Ascending aorta (tissue), 2 donors: ENCODE results near the gene ADH1C. TPM values are rescaled to one million over a fixed set of nuclear protein-coding genes. Genes with fewer than 3 reads are reported as not detected.
"Not testable (repeated sequence)": the region's sequence is repeated elsewhere in the genome, so short reads cannot be mapped to it uniquely, and the experiment has no call there.

Experiments used
- DNase-seq, 2 donors: peaks; one replicate each; pipeline ENCODE4 v3.0.0-alpha.2; 2019; ENCODE audit warnings: low spot score in 2 of 2
- H3K27ac ChIP-seq, 2 donors: fragments of 200-600 bp; sonication (generic); one replicate each; pipeline ENCODE4 v1.5.1; 2016 to 2017; ENCODE audit warnings: mild to moderate bottlenecking in 1 of 2
- H3K27me3 ChIP-seq: fragments of 200-600 bp; sonication (generic); one replicate; pipeline ENCODE4 v1.5.1; 2017
- H3K36me3 ChIP-seq, 2 donors: fragments of 200-600 bp; sonication (generic); one replicate each; pipeline ENCODE4 v1.5.1; 2016
- H3K4me1 ChIP-seq, 2 donors: fragments of 200-600 bp; sonication (generic); one replicate each; pipeline ENCODE4 v1.5.1; 2016 to 2017; ENCODE audit warnings: mild to moderate bottlenecking in 1 of 2
- H3K4me3 ChIP-seq, 2 donors: fragments of 200-600 bp; sonication (generic); one replicate each; pipeline ENCODE4 v1.5.1; 2016 to 2017; ENCODE audit warnings: mild to moderate bottlenecking in 1 of 2
- H3K9me3 ChIP-seq, 2 donors: fragments of 200-600 bp; sonication (generic); one replicate each; pipeline ENCODE4 v1.5.1; 2016
- intact Hi-C: fragments of 100-400 bp; cut with DNase I; formaldehyde crosslinking; loops from one replicate; pipeline ENCODE4 v1.15.1; 2023
- total RNA-seq: library from RNA; depleted of rRNA; stranded (reverse); fragments of >200 nt; gene quantifications from one replicate; pipeline ENCODE4 v1.1.0, GENCODE V29; 2016
- TF ChIP-seq, protein P1 (sequence below), 3 experiments: fragments of 200-600 bp in 2 of 3; fragments of 450-650 bp in 1 of 3; sonication (generic) in 2 of 3; IDR thresholded peaks; one replicate each; pipeline ENCODE4 v1.5.1; 2016 to 2019; ENCODE audit warnings: antibody characterized with exemption in 3 of 3, mild to moderate bottlenecking in 1 of 3, moderate library complexity in 1 of 3

ADH1C gene
- total RNA-seq, 1 donor from 2014 or later: 4.6 TPM

DNA sequence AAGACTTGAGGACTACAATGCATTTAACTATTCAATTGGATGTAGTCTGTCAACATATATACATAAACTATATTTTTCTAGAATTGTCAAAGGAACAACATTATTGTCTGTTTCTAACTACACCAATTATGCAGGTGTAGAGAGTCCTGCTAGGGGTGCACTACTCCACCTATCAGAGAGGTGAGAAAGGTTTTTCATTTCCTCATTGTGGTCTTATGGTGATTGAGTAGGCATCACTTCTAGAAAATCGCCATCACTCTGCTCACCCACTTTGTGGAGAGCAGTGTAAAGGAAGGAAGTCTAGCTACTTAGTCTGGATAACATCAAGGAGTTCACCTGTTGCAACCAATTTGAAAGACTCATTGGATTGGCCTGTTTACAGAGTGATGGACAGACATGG, 4.4 kb upstream of the ADH1C start:
- H3K36me3 ChIP-seq: no peaks in the 10 kb centered on the region
- H3K27me3 ChIP-seq: no peaks in the 10 kb centered on the region
- peaks cover 3 to 16% of the 10 kb centered on the region in 2 donors for H3K4me1 ChIP-seq
- H3K4me3 ChIP-seq: no peak overlapping the region
- DNase-seq: no peak
- TF ChIP-seq, protein P1, sequence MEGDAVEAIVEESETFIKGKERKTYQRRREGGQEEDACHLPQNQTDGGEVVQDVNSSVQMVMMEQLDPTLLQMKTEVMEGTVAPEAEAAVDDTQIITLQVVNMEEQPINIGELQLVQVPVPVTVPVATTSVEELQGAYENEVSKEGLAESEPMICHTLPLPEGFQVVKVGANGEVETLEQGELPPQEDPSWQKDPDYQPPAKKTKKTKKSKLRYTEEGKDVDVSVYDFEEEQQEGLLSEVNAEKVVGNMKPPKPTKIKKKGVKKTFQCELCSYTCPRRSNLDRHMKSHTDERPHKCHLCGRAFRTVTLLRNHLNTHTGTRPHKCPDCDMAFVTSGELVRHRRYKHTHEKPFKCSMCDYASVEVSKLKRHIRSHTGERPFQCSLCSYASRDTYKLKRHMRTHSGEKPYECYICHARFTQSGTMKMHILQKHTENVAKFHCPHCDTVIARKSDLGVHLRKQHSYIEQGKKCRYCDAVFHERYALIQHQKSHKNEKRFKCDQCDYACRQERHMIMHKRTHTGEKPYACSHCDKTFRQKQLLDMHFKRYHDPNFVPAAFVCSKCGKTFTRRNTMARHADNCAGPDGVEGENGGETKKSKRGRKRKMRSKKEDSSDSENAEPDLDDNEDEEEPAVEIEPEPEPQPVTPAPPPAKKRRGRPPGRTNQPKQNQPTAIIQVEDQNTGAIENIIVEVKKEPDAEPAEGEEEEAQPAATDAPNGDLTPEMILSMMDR (IDR thresholded peaks at IDR 0.05): no peak
- intact Hi-C loops: no loop called here
- peaks cover 0 to 9% of the 10 kb centered on the region in 2 donors for H3K9me3 ChIP-seq
- H3K27ac ChIP-seq: no peak overlapping the region

DNA sequence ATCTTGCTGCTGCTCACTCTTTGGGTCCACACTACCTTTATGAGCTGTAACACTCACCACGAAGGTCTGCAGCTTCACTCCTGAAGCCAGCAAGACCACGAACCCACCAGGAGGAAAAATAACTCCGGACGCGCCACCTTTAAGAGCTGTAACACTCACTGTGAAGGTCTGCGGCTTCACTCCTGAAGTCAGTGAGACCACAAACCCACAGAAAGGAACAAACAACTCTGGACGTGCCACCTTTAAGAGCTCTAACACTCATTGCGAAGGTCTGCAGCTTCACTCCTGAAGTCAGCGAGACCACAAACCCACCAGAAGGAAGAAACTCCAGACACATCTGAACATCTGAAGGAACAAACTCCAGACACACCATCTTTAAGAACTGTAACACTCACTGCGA, 3.6 kb upstream of the ADH1C start:
- H3K27ac ChIP-seq, H3K4me3 ChIP-seq, H3K9me3 ChIP-seq, H3K27me3 ChIP-seq, intact Hi-C loops, H3K36me3 ChIP-seq, DNase-seq: not testable (repeated sequence)
- H3K4me1 ChIP-seq: peaks cover 3 to 11% of the 10 kb centered on the region in 2 donors

DNA sequence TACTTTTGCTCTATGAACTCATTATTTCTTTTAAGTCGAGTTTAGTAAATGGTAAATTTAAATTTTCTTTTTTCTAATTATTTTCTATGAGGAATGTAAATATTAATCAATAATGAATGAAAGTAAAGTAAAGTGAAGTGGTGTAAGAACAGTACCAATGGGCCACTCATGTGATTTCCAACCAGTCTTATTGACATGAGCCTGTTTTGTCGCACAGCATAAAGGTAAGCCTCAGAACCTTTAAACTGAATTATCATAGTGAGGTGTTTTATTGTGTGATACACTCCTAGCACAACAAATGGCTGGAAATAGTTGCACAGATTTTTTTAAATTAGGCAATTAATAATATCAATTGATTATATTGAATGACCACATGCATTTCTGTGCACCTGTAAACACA, 1.1 kb downstream of the ADH1C start:
- intact Hi-C loops: no loop called here
- H3K27ac ChIP-seq: no peak overlapping the region

DNA sequence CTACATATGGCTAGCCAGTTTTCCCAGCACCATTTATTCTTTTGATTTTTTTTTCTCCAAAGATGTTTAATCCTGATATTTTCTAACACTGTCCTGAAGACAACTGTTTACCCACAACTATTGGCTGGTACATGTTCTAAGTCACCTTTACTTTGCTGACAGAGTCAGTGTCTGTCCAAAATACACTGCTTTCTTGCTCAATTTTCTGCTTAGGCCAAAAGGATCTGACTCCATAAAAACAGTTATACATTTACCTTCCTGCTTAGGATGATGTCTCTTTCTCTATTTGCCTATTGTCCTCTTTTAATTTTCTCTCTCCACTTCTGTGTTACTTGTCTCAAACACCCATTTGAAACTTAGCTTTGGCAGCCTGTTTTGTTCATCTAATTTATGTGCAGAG, 3.2 kb downstream of the ADH1C start:
- H3K4me3 ChIP-seq: no peak overlapping the region
- H3K9me3 ChIP-seq: no peaks in the 10 kb centered on the region
- no peak overlapping the region for H3K27ac ChIP-seq
- no peaks in the 10 kb centered on the region for H3K4me1 ChIP-seq
- TF ChIP-seq, protein P1 (IDR thresholded peaks at IDR 0.05): no peak
- intact Hi-C loops: no loop called here
- no peaks in the 10 kb centered on the region for H3K36me3 ChIP-seq
- H3K27me3 ChIP-seq: no peaks in the 10 kb centered on the region
- no peak for DNase-seq

More for the DNA sequence above, 1.1 kb downstream of the ADH1C start:
- TF ChIP-seq, protein P1 (IDR thresholded peaks at IDR 0.05): no peak
- no peak for DNase-seq
- Histone ChIP-seq H3K4me1 (no peaks in the 10 kb centered on the region), H3K27me3 (no peaks in the 10 kb centered on the region), H3K36me3 (no peaks in the 10 kb centered on the region), H3K9me3 (peaks cover 0 to 3% of the 10 kb centered on the region in 2 donors), H3K4me3 (no peak overlapping the region)

DNA sequence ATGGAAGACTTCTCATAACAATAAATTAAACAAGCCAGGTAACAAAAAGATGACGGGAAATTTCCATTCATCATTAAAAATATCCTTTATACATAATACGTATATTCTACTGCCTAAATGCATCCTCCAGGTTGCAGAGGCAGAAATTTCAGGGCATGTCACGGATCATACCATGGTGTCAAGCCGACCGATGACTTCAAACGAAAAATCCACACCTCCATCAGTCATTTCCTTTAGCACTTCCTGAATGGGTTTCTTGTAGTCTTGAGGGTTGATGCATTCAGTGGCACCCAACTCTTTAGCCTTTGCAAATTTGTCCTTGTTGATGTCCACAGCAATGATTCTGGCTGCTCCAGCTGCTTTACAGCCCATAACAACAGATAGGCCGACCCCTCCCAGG, 9.9 kb downstream of the ADH1C start:
- intact Hi-C loops: not testable (repeated sequence)

DNA sequence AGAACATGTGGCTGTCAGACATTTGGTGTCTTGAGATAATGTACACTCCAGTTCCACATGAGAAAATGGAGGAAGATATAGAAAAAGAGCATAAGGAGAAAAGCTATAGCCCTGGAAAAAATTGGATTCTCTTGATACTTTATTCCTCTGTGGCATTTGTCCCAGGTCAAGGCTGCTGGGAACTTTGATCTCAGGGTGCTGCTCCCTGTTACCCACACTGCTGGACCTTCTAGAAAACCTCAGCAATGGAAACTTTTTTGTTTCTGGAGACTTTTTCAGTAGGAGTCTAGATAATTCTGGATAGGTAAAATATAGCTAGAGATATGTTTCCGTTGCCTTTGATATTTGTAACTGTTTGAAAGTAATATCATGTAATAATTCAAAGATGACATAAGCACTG, 11.1 kb downstream of the ADH1C start:
- H3K9me3 ChIP-seq: no peaks in the 10 kb centered on the region

More for the DNA sequence above, 9.9 kb downstream of the ADH1C start:
- H3K36me3 ChIP-seq, DNase-seq, H3K4me3 ChIP-seq, H3K27ac ChIP-seq, H3K9me3 ChIP-seq, H3K27me3 ChIP-seq, H3K4me1 ChIP-seq: not testable (repeated sequence)

More for the DNA sequence above, 11.1 kb downstream of the ADH1C start:
- intact Hi-C loops: no loop called here
- Histone ChIP-seq H3K27ac (no peak overlapping the region), H3K27me3 (no peaks in the 10 kb centered on the region), H3K4me3 (no peak overlapping the region), H3K36me3 (no peaks in the 10 kb centered on the region), H3K4me1 (peaks cover 0 to 4% of the 10 kb centered on the region in 2 donors)
- TF ChIP-seq, protein P1 (IDR thresholded peaks at IDR 0.05): no peak
- DNase-seq: no peak
